CD1c-positive myeloid dendritic cell (primary cell): ENCODE results near the gene OPA1.

Source experiments
- DNase-seq: peaks from one replicate; pipeline ENCODE4 v3.0.0-alpha.2; 2016; ENCODE audit errors: extremely low spot score

The OPA1 gene

DNA sequence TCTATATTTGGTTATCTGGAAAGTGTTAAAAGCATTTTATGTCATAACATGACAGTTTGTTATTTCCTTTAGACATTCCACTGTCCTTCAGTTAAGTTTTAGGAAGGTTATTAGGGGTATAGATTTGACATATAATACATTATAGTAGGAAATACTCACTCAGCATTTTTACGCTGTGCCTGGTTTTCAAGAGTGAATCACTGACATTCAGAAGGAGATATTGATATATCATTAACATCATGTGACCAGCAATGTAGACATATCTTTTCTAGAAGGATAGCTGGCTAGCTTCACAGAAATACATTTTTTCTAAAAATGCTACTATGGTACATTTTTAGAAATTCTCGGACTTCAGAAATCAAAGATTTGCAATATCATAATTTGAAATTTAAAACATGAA lies 57.6 kb downstream of the OPA1 start:
- DNase-seq, result no peak

DNA sequence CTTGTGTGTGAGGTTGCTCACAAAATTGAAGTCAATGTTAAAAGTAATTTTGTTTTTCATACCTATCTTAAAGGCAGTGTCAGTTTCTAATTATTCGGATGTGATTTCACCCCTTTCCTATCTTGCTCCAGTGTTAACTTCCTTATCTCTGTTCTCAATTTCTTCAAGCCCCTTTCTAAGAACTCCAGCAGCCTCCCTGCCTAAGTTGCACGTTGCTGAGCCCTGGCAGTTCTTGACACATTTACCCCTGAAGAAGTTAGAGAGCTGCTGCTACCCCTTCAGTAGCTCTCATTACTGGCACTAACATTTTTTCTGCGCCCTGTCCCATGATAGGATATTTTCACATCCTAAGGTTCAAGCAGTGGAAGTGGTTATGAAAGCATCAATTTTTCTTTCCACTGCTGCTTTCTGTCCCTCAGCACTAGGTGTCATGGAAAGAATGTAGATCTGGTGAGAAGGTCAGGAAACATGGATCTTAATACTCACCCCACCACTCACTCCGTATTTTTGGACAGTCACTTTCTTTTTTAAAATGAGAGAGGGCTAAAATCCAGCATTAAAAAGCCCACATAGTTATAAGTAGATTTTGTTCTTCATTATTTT lies 62.9 kb downstream of the OPA1 start:
- DNase-seq, result no peak

DNA sequence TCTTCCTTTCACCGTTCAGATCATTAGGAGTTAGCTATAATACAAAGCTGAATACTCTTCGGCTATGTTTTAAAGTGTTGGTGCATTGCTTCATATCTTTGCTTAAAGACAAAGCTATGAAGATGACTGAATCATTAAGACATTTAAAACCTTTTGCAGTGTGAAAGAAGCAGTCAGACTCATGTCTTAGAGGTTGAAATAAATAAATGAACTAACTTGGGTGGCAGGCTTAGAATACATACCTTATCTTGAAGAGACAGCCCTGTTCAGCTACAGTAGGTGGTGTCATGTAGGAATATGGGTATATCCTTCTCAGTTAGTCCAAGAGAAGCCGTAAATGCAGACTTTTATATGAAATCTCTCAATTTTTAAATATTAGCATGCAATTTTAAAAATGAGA lies 63.4 kb downstream of the OPA1 start:
- DNase-seq, result no peak

DNA sequence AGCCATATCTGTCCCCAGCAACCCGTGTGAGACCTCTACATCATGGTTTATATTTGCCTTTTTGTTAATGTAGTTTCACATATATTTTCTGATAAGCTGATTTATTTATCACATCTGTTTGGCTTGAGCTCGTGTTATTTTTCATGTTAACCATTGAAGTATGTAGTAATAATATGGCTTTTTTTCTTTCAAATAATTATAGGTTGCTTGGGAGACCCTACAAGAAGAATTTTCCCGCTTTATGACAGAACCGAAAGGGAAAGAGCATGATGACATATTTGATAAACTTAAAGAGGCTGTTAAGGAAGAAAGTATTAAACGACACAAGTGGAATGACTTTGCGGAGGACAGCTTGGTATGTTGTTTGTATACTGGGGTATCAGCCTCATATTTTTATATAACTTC lies 63.9 kb downstream of the OPA1 start:
- no peak for DNase-seq

DNA sequence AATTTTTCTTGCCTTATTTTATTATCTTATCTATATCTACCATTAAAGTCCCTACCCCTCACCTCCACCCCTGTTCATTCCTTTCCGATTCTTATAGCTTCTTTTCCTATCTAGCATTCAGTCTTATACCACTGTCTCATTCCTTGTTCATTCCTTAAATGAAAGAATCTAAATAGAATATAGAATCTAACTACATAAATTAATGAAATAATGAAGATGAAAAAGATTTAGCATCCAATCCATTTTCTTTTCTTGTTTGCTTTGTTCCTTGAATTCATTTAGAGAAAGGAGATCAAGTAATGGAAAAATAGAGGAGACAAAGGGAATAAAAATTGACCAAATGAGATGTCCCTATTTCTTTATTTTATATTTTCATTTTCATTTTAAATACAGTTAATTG lies 67.2 kb downstream of the OPA1 start:
- DNase-seq, result no peak

DNA sequence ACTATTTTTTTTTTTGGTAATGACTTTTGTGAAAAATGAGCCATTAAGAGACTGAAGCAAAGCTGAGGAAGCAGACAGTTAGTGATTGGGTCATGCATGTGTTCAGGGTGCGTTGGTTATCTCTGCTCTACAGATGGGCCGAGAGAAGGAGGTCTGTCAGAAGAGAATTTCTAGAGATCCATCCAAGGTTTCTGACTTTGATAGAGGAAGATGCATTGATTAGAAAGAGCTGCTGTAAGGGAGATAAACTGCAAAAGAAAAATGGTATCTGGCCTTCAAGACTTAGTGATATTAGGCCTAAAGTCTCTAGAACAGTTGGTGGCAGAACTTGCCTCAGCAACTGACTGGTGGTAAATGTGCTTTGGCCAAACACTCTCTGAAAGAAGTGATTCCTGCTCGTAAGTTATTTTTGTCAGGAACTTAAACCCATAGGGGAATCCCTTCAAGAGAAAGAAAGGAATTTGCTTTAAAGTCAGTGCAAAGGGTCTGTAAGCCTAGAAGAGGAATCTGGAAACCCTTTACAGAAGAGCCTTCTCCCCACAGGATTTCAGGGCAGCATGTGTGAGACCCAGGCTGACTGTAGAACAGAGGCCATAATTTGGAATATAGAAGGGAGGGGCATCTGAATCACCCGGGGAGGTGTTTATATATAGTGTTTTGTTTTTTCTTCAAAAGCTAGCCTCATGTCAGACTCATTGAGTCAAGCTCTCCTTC lies 67.8 kb downstream of the OPA1 start:
- no peak for DNase-seq

- DNase-seq, result no peak
These were observed 69.8 kb downstream of the OPA1 start for GRCh38 chr3:193662757-193663322.

DNA sequence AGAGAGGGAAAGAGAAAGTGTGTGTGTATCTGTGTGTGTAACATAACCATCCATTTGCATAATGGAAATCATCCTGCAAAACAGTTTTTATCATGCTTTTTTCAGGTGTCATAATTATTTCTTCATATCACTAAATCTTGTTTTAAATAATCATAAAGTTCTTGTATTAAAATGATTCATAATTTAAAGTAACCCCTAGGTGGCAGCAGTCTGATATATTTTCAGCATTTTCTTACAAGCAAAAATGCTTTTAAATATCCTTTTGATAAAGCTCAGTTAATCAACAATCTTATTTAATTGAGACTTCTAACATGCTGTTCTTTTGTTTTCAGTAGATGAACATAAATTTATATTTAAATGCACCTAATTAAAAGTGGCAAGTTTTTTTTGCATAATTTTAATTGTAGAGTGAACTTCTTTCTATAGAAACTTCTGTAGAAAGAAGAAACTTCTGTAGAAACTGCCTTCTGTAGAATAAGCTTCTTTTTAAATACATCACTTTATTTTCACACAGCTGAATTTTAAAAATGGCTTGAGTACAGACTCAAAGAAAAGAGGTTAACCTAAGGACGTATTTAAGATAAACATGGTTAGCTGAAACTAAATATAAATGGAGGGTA lies 72.5 kb downstream of the OPA1 start:
- peak; percentile 43 for DNase-seq

- DNase-seq, result no peak
These were observed 80.8 kb downstream of the OPA1 start for GRCh38 chr3:193673845-193674244.

GRCh38 chr3:193674714-193675113 lies 81.7 kb downstream of the OPA1 start:
- DNase-seq, result no peak

GRCh38 chr3:193677734-193678133 lies 84.7 kb downstream of the OPA1 start:
- no peak for DNase-seq

- DNase-seq, result no peak
These were observed 87.2 kb downstream of the OPA1 start for GRCh38 chr3:193680220-193680619.

DNA sequence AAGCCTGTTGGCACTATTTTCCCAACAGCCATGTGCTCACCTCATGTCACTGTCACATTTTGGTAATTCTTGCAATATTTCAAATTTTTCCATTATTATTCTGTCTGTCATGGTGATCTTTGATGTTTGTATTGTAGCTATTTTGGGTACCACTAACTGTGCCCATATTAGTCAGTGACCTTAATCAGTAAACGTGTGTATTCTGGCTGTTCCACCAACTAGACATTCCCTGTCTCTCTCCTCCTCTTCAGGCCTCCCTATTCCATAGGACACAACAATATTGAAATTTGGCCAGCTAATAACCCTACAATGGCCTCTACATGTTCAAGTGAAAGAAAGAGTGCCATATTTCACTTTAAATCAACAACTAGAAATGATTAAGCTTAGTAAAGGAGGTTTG lies 88.6 kb downstream of the OPA1 start:
- DNase-seq, result no peak

- no peak for DNase-seq
These were observed 93.9 kb downstream of the OPA1 start for GRCh38 chr3:193686665-193687483.

- DNase-seq, result no peak
These were observed 96.1 kb downstream of the OPA1 start for GRCh38 chr3:193688834-193689714.

DNA sequence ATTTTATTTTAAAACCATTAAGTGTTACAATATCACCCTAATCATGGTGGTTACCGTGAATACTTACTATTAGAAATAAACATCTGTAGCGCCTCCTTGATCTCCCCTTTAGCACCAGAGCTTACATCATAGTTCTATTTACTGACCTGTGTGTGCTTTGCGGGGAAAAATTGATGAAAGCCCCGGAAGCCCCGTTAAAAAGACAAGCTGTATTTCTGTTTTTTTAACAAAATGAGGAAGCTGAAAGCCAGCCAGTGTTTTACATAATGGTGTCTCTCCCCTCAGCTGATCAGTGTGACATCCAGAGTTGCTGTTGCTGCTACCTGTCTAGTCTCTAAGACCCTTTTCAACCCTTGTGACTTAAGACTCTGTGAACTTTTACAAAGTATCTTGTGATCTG lies 100.8 kb downstream of the OPA1 start:
- no peak for DNase-seq

- DNase-seq, result peak; percentile 31
These were observed 109.1 kb downstream of the OPA1 start for GRCh38 chr3:193701953-193702635.

- DNase-seq, result peak; percentile 2
These were observed 110.0 kb downstream of the OPA1 start for GRCh38 chr3:193702967-193703366.

DNA sequence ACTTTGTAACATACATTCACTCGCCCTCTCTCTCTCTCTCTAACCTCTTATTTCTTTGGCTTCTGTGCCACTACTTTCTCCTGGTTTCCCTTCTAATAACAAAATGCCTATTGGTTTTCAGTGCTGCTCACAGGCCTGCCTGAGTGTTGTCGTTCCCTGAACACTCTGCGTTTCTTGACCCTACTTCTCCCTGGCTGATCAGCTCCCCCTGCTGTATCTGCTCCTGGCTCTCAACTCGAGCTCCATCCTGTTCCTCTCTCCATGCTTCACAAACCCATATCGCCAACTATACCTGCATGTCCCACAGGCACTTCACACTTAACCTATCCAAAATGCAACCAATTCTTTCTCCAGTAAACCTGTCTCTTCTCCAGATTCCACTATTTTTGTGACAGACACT lies 111.4 kb downstream of the OPA1 start:
- DNase-seq, result no peak

DNA sequence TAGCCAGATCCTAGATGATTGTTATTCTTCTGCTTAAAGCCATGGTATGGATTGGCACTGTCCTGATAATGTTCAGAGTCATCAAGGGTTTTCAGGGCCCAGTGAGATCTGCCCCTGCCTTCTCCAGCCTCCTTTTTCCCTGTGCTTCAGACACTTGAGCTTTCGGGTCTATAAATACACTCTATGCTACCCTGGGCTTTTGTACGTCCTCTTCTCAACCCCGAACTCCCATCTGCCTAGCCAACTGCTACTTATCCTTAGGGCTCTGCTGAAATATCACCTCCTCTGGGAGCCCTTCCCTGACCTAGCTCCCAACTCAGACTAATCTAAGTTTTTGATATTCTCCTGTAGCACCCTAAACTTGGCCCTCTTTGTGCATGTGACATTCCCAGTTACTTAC lies 115.3 kb downstream of the OPA1 start:
- no peak for DNase-seq
